Measurements from ENCODE around the gene TGFBRAP1. TPM values are rescaled to one million over a fixed set of nuclear protein-coding genes. Genes with fewer than 3 reads are reported as not detected.

TGFBRAP1 gene
- total RNA-seq, 1 donor from 2014 or later = 13.8 TPM

DNA sequence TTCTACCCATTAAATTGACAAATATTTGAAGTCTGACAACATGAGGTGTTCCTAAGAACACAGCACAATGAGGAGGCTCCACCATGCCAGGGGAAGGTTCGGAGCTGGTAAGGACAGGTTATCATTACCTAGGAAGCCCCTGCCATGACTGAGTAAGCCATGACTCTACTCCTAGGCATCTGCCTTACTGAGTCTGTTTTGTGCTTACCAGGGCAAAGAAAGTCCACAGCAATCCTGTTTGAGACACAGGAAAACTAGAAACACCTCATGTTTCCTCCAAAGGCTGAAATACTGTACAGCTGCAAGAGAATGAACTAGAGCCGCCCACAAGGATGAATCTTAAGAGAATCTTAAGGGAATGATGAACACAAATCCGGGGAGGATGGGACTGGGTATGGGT is 11.6 kb downstream of the TGFBRAP1 start:
- H3K4me1 ChIP-seq = no peaks in the 10 kb centered on the region
- H3K9ac ChIP-seq = no peak overlapping the region
- Mint-ChIP-seq H3K27ac (no peak overlapping the region), H3K36me3 (peaks cover 4% of the 10 kb centered on the region), H3K9me3 (no peaks in the 10 kb centered on the region), H3K4me3 (no peak overlapping the region), H3K4me1 (no peaks in the 10 kb centered on the region), H3K27me3 (ENCODE audit: insufficient read depth, low read depth) (no peaks in the 10 kb centered on the region)
- no peak overlapping the region for H3K4me2 ChIP-seq
- no peak overlapping the region for H2AFZ ChIP-seq (replicated peaks)
- peaks cover 4% of the 10 kb centered on the region for H4K20me1 ChIP-seq (ENCODE audit: low read depth)
- H3K36me3 ChIP-seq = no peaks in the 10 kb centered on the region
- no peak overlapping the region for H3K27ac ChIP-seq
- H3K27me3 ChIP-seq = no peaks in the 10 kb centered on the region
- no peaks in the 10 kb centered on the region for H3F3A ChIP-seq (ENCODE audit: low read depth)
- DNase-seq (ENCODE audit: low spot score) = no peak
- no peak overlapping the region for H3K4me3 ChIP-seq
- no peak for TF ChIP-seq EZH2 (IDR thresholded peaks at IDR 0.05)
- TF ChIP-seq, protein P1, sequence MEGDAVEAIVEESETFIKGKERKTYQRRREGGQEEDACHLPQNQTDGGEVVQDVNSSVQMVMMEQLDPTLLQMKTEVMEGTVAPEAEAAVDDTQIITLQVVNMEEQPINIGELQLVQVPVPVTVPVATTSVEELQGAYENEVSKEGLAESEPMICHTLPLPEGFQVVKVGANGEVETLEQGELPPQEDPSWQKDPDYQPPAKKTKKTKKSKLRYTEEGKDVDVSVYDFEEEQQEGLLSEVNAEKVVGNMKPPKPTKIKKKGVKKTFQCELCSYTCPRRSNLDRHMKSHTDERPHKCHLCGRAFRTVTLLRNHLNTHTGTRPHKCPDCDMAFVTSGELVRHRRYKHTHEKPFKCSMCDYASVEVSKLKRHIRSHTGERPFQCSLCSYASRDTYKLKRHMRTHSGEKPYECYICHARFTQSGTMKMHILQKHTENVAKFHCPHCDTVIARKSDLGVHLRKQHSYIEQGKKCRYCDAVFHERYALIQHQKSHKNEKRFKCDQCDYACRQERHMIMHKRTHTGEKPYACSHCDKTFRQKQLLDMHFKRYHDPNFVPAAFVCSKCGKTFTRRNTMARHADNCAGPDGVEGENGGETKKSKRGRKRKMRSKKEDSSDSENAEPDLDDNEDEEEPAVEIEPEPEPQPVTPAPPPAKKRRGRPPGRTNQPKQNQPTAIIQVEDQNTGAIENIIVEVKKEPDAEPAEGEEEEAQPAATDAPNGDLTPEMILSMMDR (IDR thresholded peaks at IDR 0.05) = no peak
- TF ChIP-seq EZH2phosphoT487 (IDR thresholded peaks at IDR 0.05) = no peak
- no peaks in the 10 kb centered on the region for H3K9me3 ChIP-seq (ENCODE audit: low read depth)
- peaks cover 54% of the 10 kb centered on the region for H3K79me2 ChIP-seq (ENCODE audit: low read depth)

DNA sequence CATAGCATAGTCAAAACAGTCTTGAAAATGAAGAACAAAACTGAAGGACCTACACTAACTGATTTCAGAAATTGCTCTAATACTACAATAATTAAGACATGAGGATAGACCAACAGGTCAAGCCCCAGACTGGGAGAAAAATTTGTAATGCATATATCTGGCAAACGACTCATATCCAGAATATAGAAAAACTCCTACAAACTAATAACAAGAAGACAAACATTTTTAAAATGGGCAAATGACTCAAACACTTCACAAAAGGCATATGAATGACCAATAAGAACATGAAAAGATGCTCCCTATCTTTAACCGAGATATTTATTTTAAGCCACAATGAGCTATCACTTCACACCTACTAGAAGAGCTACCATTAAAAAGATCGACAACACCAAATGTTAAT is 14.2 kb downstream of the TGFBRAP1 start:
- Histone ChIP-seq H2AFZ (replicated peaks) (no peak overlapping the region), H3K4me2 (no peak overlapping the region), H4K20me1 (ENCODE audit: low read depth) (peaks cover 4% of the 10 kb centered on the region), H3K27ac (no peak overlapping the region), H3K9me3 (ENCODE audit: low read depth) (no peaks in the 10 kb centered on the region), H3K4me3 (no peak overlapping the region), H3K36me3 (no peaks in the 10 kb centered on the region), H3K4me1 (no peaks in the 10 kb centered on the region), H3F3A (ENCODE audit: low read depth) (no peaks in the 10 kb centered on the region), H3K27me3 (no peaks in the 10 kb centered on the region), H3K9ac (no peak overlapping the region), H3K79me2 (ENCODE audit: low read depth) (peaks cover 79% of the 10 kb centered on the region)
- peaks cover 1% of the 10 kb centered on the region for H3K4me1 Mint-ChIP-seq
- H3K27ac Mint-ChIP-seq = no peak overlapping the region
- no peaks in the 10 kb centered on the region for H3K27me3 Mint-ChIP-seq (ENCODE audit: insufficient read depth, low read depth)
- TF ChIP-seq EZH2 (IDR thresholded peaks at IDR 0.05) (no peak), EZH2phosphoT487 (IDR thresholded peaks at IDR 0.05) (no peak)
- TF ChIP-seq, protein P1 (IDR thresholded peaks at IDR 0.05) = no peak
- no peaks in the 10 kb centered on the region for H3K9me3 Mint-ChIP-seq
- H3K36me3 Mint-ChIP-seq = peaks cover 7% of the 10 kb centered on the region
- no peak overlapping the region for H3K4me3 Mint-ChIP-seq
- no peak for DNase-seq (ENCODE audit: low spot score)

DNA sequence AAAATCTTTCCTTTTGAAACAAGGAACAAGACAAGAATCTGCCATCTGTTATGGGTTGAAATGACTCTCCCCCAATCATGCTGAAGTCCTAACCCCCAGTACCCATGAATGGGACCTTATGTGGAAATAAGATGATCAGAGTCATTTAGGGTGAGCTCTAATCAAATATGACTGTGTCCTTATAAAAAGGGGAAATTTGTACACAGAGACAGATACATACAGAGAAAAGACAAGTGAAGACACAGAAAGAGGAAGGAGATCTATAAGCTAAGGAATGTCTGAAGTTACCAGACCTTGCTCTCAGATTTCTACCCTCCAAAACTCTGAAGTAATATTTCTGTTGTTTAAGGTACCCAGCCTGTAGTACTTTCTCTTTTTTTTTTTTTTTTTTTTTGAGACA is 15.7 kb downstream of the TGFBRAP1 start:
- Histone ChIP-seq H3K27ac (no peak overlapping the region), H2AFZ (replicated peaks) (no peak overlapping the region), H3K4me3 (no peak overlapping the region), H3K36me3 (no peaks in the 10 kb centered on the region), H3F3A (ENCODE audit: low read depth) (no peaks in the 10 kb centered on the region), H3K9ac (no peak overlapping the region), H3K27me3 (no peaks in the 10 kb centered on the region), H4K20me1 (ENCODE audit: low read depth) (peaks cover 3% of the 10 kb centered on the region), H3K79me2 (ENCODE audit: low read depth) (peaks cover 73% of the 10 kb centered on the region), H3K9me3 (ENCODE audit: low read depth) (no peaks in the 10 kb centered on the region), H3K4me1 (no peaks in the 10 kb centered on the region), H3K4me2 (no peak overlapping the region)
- DNase-seq (ENCODE audit: low spot score) = no peak
- Mint-ChIP-seq H3K27me3 (ENCODE audit: insufficient read depth, low read depth) (no peaks in the 10 kb centered on the region), H3K4me1 (peaks cover 6% of the 10 kb centered on the region), H3K9me3 (no peaks in the 10 kb centered on the region), H3K27ac (no peak overlapping the region), H3K4me3 (no peak overlapping the region), H3K36me3 (peaks cover 9% of the 10 kb centered on the region)
- TF ChIP-seq EZH2phosphoT487 (IDR thresholded peaks at IDR 0.05) (no peak), EZH2 (IDR thresholded peaks at IDR 0.05) (no peak)
- TF ChIP-seq, protein P1 (IDR thresholded peaks at IDR 0.05) = no peak
